Superior temporal gyrus (tissue), 1 donor: Measurements from ENCODE around the gene NEK2.
"Not testable (repeated sequence)": the region's sequence is repeated elsewhere in the genome, so short reads cannot be mapped to it uniquely, and the experiment has no call there.

Source experiments
- DNase-seq: peaks from one replicate; pipeline ENCODE4 v3.0.0-alpha.2; 2016; ENCODE audit errors: extremely low spot score

NEK2 gene

GRCh38 chr1:211650904-211651303 lies 24.5 kb downstream of the NEK2 start:
- no peak for DNase-seq

- DNase-seq: no peak
These were observed 26.2 kb downstream of the NEK2 start for GRCh38 chr1:211648980-211649934.

DNA sequence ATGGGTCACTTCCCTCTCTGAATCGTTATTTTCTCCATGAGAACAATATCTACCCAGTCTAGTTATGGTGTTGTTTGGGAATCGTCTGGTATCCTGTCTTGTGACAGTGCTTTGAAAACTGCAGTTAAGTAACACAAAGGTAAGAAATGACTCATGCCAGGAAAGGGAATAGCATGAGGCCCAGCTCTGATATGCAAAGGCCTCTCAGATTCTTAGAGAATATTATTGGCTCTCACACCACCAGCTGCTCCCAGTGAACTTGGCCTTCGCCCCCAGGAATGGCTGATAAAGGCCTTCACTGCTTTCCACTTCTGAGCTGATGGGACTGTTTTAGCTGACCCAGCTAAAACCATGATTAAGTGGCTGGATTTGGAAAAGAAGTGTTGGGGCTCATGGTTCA lies 27.1 kb downstream of the NEK2 start:
- DNase-seq: no peak

DNA sequence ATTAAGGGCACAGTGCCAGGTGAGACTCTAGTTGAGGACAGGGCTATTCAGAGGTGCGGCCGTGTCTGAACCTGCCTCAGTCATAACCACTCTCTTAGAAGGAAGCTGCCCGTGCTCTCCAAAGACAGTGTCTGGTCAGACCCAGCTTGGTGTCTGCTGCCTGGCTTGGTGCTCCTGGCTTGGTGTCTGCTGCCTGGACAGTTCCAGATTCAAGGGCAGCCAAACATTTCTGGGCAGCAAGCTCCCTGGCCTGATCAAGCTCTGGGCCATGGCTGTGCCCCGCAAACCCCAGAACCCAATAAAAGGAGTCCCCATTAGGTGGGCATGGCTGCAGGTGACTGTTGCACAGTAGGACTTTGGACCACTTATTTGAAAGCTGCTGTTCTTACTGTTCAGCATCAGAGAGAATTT lies 27.7 kb downstream of the NEK2 start:
- no peak for DNase-seq

DNA sequence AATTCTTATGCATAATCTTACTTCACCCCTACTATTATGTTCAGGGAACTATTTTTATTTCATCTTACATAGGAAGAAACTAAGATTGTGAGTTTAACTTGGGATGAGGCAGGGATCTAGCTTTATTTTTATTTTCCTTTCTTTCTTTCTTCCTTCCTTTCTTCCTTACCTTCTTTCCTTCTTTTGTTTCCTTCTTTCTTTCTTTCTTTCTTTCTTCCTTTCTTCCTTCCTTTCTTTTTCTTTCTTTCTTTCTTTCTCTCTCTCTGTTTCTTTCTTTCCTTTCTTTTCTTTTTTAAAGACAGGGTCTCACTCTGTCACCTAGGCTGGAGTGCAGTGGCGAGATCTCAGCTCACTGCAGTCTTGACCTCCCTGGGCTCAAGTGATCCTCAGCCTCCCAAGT lies 28.9 kb downstream of the NEK2 start:
- no peak for DNase-seq

DNA sequence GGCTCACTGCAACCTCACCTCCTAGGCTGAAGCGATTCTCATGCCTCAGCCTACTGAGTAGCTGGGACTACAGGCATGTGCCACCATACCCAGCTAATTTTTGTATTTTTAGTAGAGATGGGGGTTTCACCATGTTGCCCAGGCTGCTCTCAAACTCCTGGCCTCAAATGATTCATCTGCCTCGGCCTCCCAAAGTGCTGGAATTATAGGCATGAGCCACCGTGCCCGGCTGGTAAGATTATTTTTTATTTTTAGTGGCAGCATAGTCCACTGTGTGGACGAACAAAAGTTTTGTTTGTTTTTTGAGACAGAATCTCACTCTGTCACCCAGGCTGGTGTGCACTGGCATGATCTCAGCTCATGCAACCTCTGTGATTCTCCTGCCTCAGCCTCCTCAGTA lies 29.8 kb downstream of the NEK2 start:
- not testable (repeated sequence) for DNase-seq

GRCh38 chr1:211644653-211645052 lies 30.8 kb downstream of the NEK2 start:
- no peak for DNase-seq

DNA sequence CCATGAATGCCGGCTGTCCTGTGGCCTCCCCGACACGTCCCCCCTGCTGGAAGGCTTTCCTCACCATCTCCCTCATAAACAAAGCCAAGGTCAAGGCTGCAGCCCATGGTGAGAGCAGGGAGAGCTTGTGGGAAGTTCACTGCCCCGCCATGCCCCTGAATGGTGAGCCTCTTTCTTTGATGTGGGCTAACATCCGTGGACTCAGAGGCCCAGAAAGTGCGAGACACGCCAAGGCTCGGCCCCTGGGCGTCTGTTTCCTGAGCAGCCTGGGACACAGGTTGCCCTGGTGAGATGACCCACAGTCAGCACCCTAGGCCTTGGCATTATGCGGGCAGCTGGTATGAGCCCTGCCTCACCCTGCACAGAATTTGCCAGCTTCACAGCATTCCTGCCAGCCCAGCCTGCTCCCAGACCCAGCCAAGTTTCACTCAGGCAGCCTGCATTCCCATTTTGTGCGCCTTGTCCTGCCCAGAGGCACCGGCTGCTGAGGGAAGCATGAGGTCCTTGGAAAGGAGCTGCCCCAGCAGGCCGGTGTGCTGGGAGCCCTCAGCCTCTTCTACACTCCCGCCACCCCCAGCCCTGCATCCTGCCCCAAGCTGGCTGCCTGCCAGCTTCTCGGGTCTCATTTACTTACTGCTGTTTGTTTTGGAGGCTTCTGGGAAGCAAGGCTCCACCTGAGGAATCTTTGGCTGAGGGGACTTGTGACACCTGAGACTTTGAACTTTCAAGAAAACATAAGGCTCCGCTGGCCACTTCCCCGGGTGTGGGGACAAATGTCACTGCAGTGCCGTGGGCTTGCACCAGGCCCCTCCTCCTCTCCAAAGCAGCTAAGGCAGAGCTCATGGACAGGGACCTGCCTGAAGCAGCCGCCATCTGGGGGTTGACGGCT lies 31.9 kb downstream of the NEK2 start:
- no peak for DNase-seq

DNA sequence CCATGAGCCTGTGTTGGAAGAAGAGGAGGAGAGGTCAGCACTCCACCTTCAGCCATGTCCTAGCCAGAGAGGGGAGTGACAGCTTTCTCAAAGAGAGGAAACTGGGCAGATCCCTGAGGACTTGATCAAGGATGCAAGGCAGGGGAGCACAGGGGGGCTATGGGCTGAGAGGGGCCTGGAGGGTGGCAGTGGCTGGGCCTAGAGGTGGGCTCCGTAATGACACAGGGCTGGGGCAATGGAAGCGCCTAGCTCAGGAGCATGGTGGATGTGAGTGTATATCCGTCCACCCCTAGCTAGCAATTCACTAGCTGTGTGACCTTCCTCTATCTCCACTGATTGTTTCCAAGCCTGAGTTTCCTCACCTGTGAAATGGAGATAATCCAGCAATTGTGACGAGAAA lies 32.6 kb downstream of the NEK2 start:
- DNase-seq: no peak

- no peak for DNase-seq
These were observed 33.5 kb downstream of the NEK2 start for GRCh38 chr1:211641942-211642341.

DNA sequence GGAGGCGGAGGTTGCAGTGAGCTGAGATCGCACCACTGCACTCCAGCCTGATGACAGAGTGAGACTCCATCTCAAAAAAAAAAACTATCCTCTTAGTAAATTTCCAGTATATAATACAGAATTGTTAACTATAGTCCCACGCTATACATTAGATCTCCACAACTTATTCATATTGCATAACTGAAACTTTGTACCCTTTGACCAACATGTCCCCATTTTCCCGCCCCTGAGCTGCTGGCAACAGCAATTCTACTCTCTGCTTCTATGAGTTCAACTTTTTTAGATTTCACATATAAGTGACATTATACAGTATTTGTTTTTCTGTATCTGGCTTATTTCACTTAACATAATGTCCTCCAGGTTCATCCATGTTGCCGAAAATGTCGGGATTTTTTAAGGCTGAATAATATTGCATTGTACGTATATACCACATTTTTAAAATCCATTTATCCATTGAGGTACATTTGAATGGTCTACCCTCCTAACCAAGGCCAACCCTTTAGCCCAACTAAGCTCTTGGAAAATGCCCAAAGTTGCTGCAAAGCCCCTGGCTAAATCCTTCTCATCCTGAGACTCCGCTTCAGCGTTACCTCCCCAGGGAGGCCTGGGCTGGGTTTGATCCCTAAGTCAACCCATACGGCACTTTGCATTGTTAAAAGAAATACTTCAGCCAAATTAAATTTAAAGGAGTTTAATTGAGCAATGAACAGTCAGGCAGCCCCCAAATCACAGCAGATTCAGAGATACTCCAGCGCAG lies 34.2 kb downstream of the NEK2 start:
- DNase-seq: no peak

DNA sequence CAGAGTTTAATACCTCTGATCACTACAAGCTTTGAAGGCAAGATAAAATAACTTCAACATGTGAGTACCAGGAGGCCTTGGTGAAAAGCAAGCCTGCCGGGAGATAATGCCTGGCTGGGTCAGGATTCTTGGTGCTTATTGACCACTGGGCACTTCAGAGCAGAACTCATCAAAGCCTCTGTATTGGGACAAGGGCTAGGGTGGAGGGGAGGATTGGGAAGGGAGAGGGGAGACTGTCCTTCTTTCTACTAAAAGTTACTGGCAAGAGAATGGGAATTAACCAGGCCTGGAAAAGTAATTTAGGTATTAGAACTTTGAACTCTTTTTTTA lies 35.2 kb downstream of the NEK2 start:
- DNase-seq: no peak

DNA sequence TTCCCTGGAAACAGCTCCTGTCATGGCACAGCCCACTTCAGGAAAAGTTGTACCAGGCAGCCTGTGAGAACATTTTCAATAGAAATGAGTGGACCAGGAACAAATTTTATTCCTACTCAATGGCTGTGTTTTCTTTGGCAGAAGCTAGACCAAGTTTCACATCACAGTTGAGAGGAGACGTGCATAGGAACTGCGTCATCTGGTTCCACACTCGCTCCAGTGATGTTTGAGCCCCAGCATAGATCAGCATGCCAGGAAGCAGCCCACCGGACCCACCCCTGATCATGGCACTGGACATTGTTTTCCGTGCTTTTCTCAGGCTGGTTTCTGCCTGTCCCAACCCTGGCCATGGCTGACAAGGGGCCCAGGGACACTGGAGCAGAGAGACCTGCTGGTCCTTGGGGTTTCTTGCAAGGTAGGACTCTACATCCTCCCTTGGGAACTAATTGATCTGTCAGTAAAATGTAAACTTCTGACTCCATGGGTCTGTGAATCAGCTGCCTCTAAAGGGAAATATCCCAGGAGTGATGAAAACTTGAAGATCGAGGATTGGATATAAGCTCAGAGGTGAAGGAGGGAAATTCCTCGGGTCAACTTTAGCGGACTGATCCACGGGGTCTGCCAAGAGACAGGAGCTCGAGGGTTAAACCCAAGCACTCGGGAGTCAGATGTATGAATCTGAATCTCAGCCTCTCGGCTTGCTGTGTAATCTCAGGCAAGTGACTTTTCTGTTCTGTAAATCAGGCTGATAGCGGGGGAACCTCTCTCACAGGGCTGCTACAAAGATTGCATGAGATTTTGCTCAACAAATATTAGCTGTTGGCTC lies 35.7 kb downstream of the NEK2 start:
- no peak for DNase-seq

- DNase-seq: no peak
These were observed 36.7 kb downstream of the NEK2 start for GRCh38 chr1:211638689-211639101.

DNA sequence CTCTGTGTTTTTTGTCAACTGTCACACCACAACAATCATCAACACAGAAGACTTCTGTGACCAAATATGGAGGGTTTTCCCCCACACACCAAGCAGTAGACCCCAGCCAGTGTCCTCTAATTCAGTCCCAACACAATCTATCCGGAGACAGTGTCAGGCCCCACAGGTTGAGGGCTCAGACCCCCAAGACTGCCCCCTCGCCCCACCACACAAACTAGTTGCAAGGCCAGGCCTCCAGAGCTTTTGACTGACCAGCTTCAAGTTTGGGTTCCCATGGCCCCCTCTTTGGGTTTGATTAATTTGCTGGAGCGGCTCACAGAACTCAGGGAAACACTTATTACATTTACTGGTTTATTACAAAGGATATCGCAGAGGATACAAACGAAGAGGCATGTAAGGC lies 37.2 kb downstream of the NEK2 start:
- DNase-seq: no peak

- DNase-seq: no peak
These were observed 38.4 kb downstream of the NEK2 start for GRCh38 chr1:211637066-211637465.

- not testable (repeated sequence) for DNase-seq
These were observed 38.8 kb downstream of the NEK2 start for GRCh38 chr1:211636575-211637029.

DNA sequence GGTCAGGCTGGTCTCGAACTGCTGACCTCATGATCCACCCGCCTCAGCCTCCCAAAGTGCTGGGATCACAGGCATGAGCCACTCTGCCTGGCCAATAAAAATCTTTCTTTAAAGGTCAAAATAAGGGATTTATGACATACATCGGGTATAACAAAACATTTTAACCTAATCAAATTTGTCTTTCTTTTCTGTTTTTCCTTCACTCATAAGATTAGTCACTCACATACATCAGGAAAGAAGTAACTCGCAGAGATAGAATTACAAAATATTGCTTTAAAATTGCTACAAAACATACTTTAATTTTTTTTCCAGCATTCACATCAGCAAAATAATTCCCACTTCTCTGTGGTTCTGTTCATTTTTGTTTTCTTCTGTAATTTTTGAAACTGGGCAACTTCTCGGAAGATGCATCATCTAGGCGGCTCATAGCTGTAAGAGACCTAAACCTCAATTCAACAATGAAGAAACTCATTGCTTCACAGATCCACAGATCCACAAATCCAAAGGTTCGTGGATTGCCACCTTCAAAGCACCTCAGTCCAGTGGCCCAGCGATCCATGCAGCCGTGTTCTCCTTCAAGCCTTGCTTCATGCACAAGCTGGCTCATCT lies 39.7 kb downstream of the NEK2 start:
- DNase-seq: no peak

- DNase-seq: no peak
These were observed 40.5 kb downstream of the NEK2 start for GRCh38 chr1:211634931-211635330.

DNA sequence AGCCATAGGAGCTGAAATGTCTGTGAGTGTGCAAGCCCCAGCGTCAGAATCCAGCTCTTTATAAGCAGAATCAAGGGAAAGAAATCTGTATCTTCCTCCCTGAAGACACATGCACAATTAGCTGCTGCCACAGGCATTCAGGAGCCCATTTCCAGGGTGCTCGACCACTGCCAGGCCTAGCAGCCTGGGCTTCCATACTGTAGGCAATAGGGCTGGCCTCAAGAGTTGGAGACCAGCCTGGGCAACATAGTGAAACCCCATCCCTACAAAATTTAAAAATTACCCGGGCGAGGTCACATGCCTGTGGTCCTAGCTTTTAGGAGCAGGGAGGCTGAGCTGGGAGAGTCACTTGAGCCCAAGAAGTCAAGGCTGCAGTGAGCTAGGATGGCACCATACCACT lies 41.0 kb downstream of the NEK2 start:
- DNase-seq: no peak

GRCh38 chr1:211633524-211633846 lies 41.9 kb downstream of the NEK2 start:
- no peak for DNase-seq
